Melanocyte of skin (primary cell): ENCODE data around the gene GMEB2. TPM values are rescaled to one million over a fixed set of nuclear protein-coding genes. Genes with fewer than 3 reads are reported as not detected.

Experiments
- total RNA-seq, 2 donors: library from RNA; depleted of rRNA; stranded (reverse); fragments of >200 nt; gene quantifications; 2 replicates each; pipeline ENCODE4 v1.2.3, GENCODE V29; 2012

GMEB2 gene
- 1 to 10 TPM; 5.3 to 6.9 TPM for total RNA-seq

GRCh38 chr20:63626424-63627128, at the start of gene GMEB2:
TSS of gene GMEB2 (minus strand) at chr20:63627101. CDS start at chr20:63619397, 7,704 bp downstream.

DNA sequence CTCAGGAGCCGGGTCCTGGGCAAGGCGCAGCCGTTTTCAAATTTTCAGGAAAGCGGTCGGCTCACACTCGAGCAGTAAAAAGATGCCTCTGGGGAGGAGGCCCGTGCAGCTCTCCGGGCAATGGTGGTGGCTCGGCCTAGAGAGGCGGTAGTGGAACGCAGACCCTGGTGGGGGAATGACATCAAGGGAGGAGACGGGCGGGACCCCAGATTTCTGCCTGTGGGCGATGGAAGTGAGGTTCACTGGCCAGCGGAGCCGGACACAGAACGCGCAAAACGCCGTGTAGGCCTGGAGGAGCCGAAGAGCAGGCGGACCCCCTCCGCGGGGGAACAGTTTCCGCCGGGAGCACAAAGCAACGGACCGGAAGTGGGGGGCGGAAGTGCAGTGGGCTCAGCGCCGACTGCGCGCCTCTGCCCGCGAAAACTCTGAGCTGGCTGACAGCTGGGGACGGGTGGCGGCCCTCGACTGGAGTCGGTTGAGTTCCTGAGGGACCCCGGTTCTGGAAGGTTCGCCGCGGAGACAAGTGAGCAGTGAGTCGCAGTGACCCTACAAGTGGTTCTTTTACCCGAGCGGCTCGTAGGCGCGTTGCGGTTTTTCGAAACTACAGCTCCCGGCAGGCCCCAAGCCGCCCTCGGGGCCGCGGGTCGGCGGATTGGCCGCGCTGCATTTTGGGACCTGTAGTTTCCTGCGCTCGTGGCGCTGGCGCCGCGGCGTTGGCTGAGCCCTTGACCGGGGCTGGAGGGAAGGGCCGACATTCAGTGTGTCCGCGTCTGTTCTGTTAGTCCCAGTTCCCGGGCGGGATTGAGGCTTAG, 31.2 kb upstream of the GMEB2 start, which contains the start of gene RTEL1:
RTEL1 (plus strand) TSS at position 376 of the 812 bp plus-strand sequence. CDS start 1,091 bp downstream, outside the sequence.

DNA sequence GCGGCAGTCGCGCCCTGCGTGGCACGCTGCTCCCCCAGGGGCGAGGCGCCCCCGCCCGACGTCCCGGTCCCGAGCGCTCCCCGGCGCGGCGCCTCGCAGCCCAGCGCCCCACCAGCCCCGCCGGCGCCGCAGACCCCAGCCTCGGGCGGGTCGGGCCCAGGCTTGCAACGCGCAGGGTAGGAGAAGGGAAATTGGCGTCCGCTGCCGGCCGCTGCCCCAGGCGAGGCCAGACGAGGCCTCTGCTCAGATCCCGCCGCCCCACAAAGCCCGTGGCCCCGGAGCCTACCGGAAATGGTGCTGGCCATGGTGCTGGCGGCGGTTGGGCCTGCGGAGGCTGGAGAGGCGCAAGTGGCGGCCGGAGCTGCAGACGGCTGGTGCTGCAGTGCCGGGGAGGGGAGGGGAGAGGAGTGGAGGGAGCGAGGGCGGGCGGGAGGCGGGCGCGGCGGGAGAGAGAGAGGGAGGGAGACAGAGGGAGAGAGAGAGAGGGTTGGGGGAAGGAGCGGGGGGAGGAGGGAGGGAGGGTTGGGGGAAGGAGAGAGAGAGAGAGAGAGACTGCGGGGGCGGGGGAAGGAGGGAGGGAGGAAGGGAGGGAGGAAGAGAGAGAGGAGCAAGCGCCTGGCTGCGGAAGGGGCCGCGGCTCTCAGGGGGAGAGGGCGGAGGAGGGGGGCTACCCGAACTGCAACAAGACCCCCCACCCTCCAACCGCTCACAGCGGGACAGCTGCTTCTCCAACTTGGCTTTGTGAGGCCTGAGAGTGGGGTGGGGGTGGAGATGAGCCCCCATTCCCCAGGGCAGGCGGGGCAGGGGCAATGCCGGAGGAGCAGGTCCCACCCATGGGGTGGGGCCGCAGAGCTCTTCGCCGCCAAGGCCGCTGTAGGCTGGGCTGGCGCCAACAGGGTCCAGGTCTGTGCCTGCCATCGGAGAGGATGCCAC, 26.4 kb upstream of the GMEB2 start, which contains the start of gene STMN3:
STMN3 (minus strand) TSS at position 384 of the 933 bp plus-strand sequence; CDS start at position 305, 79 bp downstream.

DNA sequence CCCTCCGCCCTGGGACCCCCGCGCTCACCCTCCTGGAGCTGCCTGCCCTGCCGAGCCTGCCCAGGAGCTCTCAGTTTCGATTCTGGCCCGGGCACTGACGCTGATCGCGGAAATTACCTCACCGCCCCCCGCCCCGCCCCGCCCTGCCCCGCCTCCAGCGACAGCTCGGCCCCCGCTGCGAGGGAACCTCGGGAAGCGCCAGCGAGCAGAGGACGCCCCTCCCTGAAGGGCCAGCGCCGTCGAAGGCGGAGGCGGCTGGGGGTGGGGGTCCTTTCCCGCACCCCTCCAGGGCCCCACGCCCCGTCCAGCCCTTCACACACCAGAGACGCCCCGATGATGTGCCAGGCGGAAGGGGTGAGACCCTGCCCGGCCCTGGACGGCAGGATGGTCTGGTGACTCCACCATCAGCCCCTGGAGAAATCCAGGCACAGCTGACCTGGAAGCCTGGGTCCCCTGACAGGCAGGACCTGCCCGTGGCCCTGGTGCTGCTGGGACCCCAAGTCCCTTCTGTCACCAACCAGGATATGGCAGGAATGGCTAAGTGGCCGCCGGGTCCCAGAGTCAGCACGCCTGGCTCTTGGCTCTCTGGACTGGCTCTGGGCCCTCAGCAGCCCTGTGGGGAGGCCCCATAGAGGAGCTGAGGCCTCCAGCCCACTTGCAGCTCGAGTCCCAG, 52.6 kb downstream of the GMEB2 start, which contains the start of gene HELZ2:
HELZ2 (minus strand) TSS at position 84 of the 673 bp plus-strand sequence. CDS start 1,854 bp downstream, outside the sequence.

GRCh38 chr20:63553933-63554290, 73.0 kb downstream of the GMEB2 start, which contains the start of gene FNDC11:
TSS of gene FNDC11 (plus strand) at chr20:63554159. CDS start at chr20:63555664, 1,505 bp downstream.

DNA sequence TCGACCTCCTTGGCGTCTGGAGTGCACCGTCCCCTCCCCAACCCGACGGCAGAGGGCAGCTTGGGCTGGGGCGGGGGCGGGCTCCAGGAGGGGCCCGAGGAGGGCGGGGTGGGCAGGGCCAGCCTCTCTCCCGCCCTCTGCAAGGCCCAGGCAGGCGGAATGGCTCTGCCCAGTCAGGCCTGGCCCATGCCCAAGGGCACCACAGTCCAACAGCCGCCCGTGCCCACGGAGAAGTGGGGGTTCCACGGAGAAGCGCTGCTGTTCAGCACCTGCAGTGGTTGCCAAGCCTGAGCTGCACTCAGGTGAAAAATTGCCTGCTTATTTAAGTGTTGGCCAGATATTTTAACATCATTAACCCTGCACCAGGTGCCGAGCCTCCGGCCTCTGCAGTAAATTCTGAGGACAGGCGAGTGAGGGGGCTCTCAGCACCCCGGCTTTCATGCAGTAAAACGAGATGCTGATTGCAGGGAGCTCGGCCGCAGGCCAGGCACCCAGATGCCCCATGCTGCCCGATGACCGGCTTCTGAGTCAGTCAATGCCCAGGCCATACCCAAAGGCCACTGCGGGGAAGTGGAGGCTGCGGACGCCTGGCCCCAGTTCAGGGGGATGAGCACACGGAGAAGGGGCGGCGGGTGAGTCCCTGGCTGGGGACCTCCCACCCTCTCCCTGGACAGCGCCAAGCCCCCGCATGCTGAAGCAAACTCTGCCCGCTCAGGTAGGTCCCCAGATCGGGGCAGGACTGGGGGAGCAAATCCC, 79.0 kb downstream of the GMEB2 start, which contains the start of gene SRMS:
SRMS (minus strand) TSS at position 25 of the 756 bp plus-strand sequence. CDS start 286 bp downstream, outside the sequence.

Other genes with a start within 250 kb of the GMEB2 start
- not detected for gene KCNQ2, start 154.4 kb downstream of the GMEB2 start, total RNA-seq
- under 1 TPM in 1 of 2 donors, not detected in 1; 0.34 TPM for gene EEF1A2, start 128.0 kb downstream of the GMEB2 start, total RNA-seq
- gene PPDPF, start 106.3 kb downstream of the GMEB2 start, total RNA-seq: 10 to 100 TPM; 50.6 to 81.6 TPM
- under 1 TPM; 0.33 to 0.34 TPM for gene PTK6, start 89.7 kb downstream of the GMEB2 start, total RNA-seq
- not detected for gene SRMS, start 79.4 kb downstream of the GMEB2 start, total RNA-seq
- under 1 TPM in 1 of 2 donors, not detected in 1; 0.33 TPM for gene FNDC11, start 72.9 kb downstream of the GMEB2 start, total RNA-seq
- 100 to 1,000 TPM; 424 to 506 TPM for gene HELZ2, start 52.9 kb downstream of the GMEB2 start, total RNA-seq
- gene STMN3, start 26.3 kb upstream of the GMEB2 start, total RNA-seq: 10 to 100 TPM in 1 of 2 donors, 1 to 10 TPM in 1; 8.6 to 19.0 TPM
- 10 to 100 TPM; 10.7 to 15.0 TPM for gene RTEL1, start 31.2 kb upstream of the GMEB2 start, total RNA-seq
- under 1 TPM; 0.67 to 0.69 TPM for gene TNFRSF6B, start 69.6 kb upstream of the GMEB2 start, total RNA-seq
- gene ARFRP1, start 80.9 kb upstream of the GMEB2 start, total RNA-seq: 10 to 100 TPM; 20.0 TPM
- gene ZGPAT, start 80.9 kb upstream of the GMEB2 start, total RNA-seq: 10 to 100 TPM; 14.8 to 16.0 TPM
- 1 to 10 TPM; 1.4 to 1.7 TPM for gene LIME1, start 109.6 kb upstream of the GMEB2 start, total RNA-seq
- gene SLC2A4RG, start 112.7 kb upstream of the GMEB2 start, total RNA-seq: 1 to 10 TPM; 5.9 to 7.7 TPM
- under 1 TPM; under 0.01 to 1.00 TPM for gene ZBTB46, start 204.2 kb upstream of the GMEB2 start, total RNA-seq
- not detected for gene ABHD16B, start 234.4 kb upstream of the GMEB2 start, total RNA-seq
- gene TPD52L2, start 238.2 kb upstream of the GMEB2 start, total RNA-seq: 10 to 100 TPM; 47.1 to 53.9 TPM